Fibroblast of skin of right quadriceps (primary cell): ENCODE results near the gene GASK1A.

Experiments used
- DNase-seq: peaks from one replicate; pipeline ENCODE4 v3.0.0-alpha.2; 2013

Gene GASK1A

GRCh38 chr3:43093006-43093405 is 113.9 kb downstream of the GASK1A start:
- DNase-seq: no peak

DNA sequence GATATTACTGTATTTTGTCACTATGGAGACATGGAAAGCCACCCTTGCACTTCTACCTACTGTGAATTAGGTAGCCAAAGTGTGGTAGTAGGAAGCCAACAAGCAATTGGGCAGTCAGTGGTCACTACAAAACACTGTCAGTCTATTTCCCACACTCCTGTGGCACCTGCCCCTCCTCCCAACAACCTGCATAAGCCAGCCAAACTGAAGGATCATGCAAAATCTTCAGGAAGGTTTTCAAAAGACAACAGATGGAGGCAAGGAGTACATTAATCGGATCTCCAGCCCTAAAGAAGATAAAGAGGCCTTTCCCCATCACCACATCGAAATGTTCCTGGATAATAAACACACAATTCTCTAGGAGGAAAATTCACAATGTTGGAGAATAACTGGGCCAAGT is 114.9 kb downstream of the GASK1A start:
- DNase-seq: no peak

DNA sequence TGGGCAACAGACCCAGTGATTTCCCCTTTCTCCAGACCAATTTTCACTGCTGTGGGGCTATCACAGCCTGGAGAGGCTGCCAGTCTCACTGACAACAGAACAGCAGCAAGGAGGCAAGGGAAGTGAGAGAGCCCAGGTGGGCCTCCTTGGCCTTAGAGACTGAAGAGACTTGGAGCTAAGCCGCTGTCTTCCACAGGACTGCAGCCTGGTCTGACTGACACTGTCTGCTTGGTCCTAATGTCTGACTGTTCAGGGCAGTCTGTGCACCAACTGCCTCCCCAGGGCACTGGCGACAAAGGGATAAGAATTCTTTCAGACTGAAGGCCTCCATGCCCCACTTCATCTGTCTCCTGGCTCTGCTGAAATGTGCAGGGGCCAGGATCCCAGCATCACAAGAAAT is 115.3 kb downstream of the GASK1A start:
- no peak for DNase-seq

DNA sequence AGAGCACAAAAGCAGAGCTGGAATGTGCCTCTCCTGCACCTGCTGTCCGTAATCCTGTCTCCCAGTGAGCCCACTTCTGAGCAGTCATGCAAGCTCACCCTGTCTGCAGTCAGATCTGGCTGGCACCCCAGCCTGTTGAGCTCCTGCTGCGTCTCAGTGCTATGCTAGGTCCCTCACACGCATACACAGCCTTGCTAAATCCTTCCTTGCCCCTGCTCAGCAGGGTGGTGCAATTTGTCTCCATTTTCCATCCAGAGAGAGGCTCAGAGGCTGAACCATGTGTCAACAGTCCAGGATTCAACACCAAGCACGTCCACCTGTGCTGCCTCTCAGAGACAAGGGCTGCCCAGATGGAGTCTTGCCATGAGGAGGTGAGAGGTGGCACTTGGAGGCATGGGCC is 115.7 kb downstream of the GASK1A start:
- DNase-seq: no peak

GRCh38 chr3:43095370-43095769 is 116.3 kb downstream of the GASK1A start:
- DNase-seq: no peak

DNA sequence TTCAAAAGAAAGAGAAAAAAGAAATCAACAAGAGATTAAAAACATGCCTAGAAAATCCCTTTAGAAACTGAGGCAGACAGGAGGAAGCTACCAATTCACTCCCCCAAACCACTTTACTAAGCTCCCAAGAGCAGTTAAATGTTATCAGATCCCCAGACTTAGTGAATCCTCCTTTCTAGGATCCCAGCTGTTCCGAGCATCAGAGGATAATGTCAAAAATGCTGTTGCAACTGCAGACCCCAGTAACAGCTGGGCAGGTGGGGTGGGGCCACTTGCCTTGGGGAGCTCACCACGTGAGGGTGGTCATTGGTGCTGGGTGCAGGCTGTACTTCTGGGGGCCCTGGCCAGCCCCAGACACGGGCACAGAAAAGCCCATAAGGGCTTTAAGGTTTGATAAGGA is 117.7 kb downstream of the GASK1A start:
- DNase-seq: no peak

- DNase-seq: no peak
Observed at GRCh38 chr3:43097400-43098080, 118.4 kb downstream of the GASK1A start.

DNA sequence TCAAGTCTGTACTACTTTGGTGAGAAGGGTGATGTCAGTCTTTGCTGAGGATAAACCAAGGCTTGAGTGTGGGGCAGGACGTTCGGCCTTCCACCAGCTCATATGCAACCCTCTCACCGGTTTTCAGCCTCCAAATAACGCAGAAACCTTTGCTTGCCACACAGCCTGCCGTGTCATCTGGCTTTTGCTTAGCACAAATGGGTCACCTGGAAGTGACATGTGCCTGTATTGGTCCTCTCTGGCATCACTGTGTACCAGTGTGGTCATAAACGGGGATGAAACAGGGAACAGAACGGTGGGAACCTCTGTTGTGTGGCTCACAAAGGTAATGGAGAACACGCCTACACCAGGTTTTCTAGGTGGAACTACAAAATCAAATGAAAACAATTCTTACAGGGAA is 119.7 kb downstream of the GASK1A start:
- no peak for DNase-seq

- no peak for DNase-seq
Observed at GRCh38 chr3:43102773-43103480, 123.8 kb downstream of the GASK1A start.

DNA sequence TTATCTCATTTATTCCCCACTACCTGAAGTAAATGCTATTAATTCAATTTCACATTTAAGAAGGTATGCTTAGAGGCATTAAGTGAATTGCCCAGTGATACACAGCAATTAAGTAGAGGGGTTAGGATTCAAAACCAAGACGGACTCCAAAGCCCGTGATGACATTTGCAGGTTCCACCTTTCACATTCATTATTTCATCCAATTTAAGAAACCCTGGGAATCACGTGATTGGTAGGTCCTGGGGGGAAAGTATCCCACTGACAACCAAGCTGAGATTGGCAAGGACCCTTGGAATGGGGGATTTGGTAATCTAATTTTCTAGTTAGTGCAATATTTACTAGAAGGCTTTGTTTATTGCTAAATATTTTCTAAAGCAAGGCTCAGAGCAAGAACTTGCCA is 124.9 kb downstream of the GASK1A start:
- DNase-seq: no peak

DNA sequence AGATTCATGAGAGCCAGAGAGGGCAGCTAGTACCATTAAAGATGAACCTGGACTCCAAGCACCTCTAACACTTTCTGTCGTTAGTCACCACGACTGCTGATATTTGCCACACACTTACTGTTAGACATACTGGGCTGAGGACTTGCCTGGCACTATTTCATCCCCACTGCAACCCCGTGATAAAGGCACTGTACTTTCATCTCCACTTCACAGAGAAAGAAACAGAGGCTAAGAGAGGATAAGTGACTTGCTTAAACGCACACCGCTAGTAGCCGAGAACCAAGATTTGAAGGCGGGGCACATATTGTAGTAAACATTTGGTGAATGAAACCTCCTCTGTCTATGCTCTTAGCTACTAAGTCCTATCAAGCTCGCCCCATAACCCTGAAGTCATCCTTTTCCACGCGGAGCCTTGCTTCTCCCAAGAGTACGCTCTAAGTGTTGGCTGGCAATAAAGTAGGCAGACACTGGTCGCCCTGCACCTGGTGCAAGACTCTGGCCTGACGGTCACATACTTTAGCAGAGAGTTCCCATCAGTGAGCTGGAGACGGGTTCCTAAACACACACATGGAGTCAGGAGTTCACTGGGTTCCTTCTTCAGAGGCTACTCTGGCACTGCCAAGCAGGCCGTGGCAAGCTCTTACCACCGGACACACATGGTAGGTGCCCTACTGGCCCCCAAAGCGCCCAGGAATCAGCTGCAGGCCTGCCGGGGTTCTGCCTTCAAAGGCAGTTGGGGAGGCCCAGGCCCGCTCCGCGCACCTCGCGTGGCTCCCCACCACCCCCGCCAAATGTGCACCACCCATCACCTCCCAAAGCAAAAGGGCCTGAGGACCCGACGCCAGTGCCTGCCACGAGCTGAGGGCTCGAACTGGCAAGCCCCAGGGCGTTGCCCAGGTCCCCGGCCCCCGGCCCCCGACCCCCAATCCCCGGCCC is 125.8 kb downstream of the GASK1A start:
- no peak for DNase-seq

DNA sequence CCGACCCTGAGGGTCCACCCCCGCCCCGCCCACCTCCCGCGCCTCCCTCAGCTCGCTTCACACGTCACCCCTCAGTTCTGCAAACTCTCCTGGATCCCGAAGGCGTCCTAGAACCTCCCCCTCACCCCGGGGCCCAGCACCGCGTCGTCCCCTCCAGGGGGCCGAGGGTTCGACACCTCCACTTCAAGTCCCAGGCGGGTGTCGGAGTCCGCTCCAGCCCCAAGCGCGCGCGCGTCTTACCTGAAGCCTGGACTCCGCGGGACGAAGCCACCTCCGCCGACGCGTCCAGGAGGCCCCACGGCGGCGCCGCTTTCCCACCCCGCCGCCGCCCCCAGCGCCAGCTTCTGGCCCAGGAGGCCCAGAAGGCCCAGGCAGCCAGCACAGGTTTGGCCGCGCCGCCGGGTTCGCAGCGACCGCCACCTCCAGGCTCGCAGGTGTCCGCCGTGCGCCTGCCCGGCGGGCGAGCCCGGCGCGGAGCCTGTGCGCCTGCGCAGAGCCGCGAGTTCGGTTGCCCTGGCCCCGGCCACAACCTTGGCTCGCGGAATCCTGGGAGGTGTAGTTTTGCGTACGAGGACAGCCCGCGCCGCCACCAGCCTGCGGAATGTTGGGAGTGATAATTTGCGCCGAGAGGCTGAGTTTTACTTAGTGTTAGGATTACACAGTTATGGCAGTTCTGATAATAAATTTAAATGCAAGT is 126.6 kb downstream of the GASK1A start, which contains the start of gene POMGNT2:
Gene POMGNT2 (minus strand): TSS at position 484 of the 697 bp plus-strand sequence. CDS start 24,648 bp downstream, outside the sequence.
- DNase-seq: peak; percentile 80

DNA sequence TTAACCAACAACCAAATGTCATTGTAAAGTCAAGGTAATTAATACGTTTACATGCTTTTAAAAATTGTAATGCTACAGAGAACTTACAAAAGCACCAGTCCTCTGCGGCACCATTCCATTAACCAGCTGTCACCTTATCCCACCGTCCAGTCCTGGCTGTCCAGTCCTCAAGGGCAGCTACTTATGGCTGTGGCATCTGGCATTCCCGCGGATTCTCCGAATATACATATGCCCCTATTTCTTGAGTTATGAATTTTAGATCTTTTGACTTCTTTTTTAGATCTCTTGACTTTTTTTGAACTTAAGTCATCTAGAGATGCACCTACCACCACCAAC is 127.2 kb downstream of the GASK1A start:
- no peak for DNase-seq
